Mucosa of descending colon (tissue), 3 donors: ENCODE data around the gene ASXL3. TPM values are rescaled to one million over a fixed set of nuclear protein-coding genes. Genes with fewer than 3 reads are reported as not detected.

Source experiments
- ATAC-seq: fragments of 200-7000 bp; cut with Tn5 transposase; one replicate; pipeline ENCODE4 v1.9.1; 2020; ENCODE audit warnings: mild to moderate bottlenecking, moderate library complexity
- DNase-seq, 3 donors: peaks; one replicate each; pipeline ENCODE4 v3.0.0-alpha.2; 2020
- H3K36me3 ChIP-seq: fragments of 200-600 bp; one replicate; pipeline ENCODE4 v1.8.0; 2021; ENCODE audit warnings: low read depth, mild to moderate bottlenecking
- H3K4me1 ChIP-seq: fragments of 200-600 bp; one replicate; pipeline ENCODE4 v1.8.0; 2021; ENCODE audit warnings: low read depth, mild to moderate bottlenecking
- H3K4me3 ChIP-seq: fragments of 200-600 bp; one replicate; pipeline ENCODE4 v1.8.0; 2021; ENCODE audit warnings: mild to moderate bottlenecking
- H3K9me3 ChIP-seq: fragments of 200-600 bp; one replicate; pipeline ENCODE4 v1.8.0; 2021; ENCODE audit warnings: mild to moderate bottlenecking
- CTCF ChIP-seq: fragments of 200-600 bp; IDR thresholded peaks from one replicate; pipeline ENCODE4 v1.8.0; 2022; ENCODE audit warnings: antibody characterized with exemption, mild to moderate bottlenecking
- intact Hi-C, 2 donors: fragments of 100-400 bp; cut with DNase I in 1 of 2; cut with micrococcal nuclease in 1 of 2; formaldehyde crosslinking; loops; one replicate each; pipeline versions ENCODE4 v1.11.0 to v1.11.1; 2022; cut with DNase I, micrococcal nuclease
- total RNA-seq, 3 donors: library from RNA; stranded (reverse); fragmentation: NEBNext Ultra II Directional in 2 of 3; extraction: Animal tissue kit (Norgen Biotek cat#: 25700) in 2 of 3; gene quantifications; one replicate each; pipeline versions ENCODE4 v1.2.1 to v1.2.4, GENCODE V29; 2021 to 2023
- donor health status: DM: no; HTN: no; CAD: no; lungs with moderate emphysema.
- donor health status: DM: no; HTN: no; CAD: no.
- donor health status: DM: no; HTN: yes; CAD: no.

ASXL3 gene
- total RNA-seq, 3 donors from 2014 or later, result 2.4 to 8.5 (median 4.0) TPM

- H3K36me3 ChIP-seq, result no peaks in the 10 kb centered on the region
- H3K4me3 ChIP-seq, result no peak overlapping the region
- intact Hi-C loops, result no loop called here
- TF ChIP-seq CTCF, result no peak
- H3K4me1 ChIP-seq, result no peaks in the 10 kb centered on the region
- DNase-seq, result no peak
- no peaks in the 10 kb centered on the region for H3K9me3 ChIP-seq
- ATAC-seq, result no peak
Observed at GRCh38 chr18:33567705-33568104, 10.3 kb upstream of the ASXL3 start.

- ATAC-seq (no peak), DNase-seq (no peak)
- no peaks in the 10 kb centered on the region for H3K36me3 ChIP-seq
- TF ChIP-seq CTCF, result no peak
- intact Hi-C loops, result no loop called here
- H3K4me3 ChIP-seq, result no peak overlapping the region
- no peaks in the 10 kb centered on the region for H3K4me1 ChIP-seq
- H3K9me3 ChIP-seq, result no peaks in the 10 kb centered on the region
Observed at GRCh38 chr18:33571998-33572787, 5.8 kb upstream of the ASXL3 start.

GRCh38 chr18:33573193-33573592 is 4.8 kb upstream of the ASXL3 start:
- Histone ChIP-seq H3K36me3 (no peaks in the 10 kb centered on the region), H3K9me3 (no peaks in the 10 kb centered on the region), H3K4me1 (no peaks in the 10 kb centered on the region), H3K4me3 (no peak overlapping the region)
- ATAC-seq (no peak), DNase-seq (no peak)
- no peak for TF ChIP-seq CTCF
- intact Hi-C loops, result no loop called here

GRCh38 chr18:33575451-33575850 is 2.6 kb upstream of the ASXL3 start:
- no peak for DNase-seq
- intact Hi-C loops, result no loop called here
- Histone ChIP-seq H3K4me1 (peaks cover 3% of the 10 kb centered on the region), H3K36me3 (no peaks in the 10 kb centered on the region), H3K4me3 (no peak overlapping the region), H3K9me3 (no peaks in the 10 kb centered on the region)
- no peak for TF ChIP-seq CTCF
- no peak for ATAC-seq

GRCh38 chr18:33576999-33577646 is 896 bp upstream of the ASXL3 start:
- DNase-seq, result no peak
- no peak overlapping the region for H3K4me3 ChIP-seq
- H3K9me3 ChIP-seq, result no peaks in the 10 kb centered on the region
- ATAC-seq, result no peak
- peaks cover 3% of the 10 kb centered on the region for H3K4me1 ChIP-seq
- no peaks in the 10 kb centered on the region for H3K36me3 ChIP-seq
- intact Hi-C loops, result no loop called here
- TF ChIP-seq CTCF, result no peak
